ENCODE measurements around the gene S100A2. TPM values are rescaled to one million over a fixed set of nuclear protein-coding genes. Genes with fewer than 3 reads are reported as not detected.

Gene S100A2
- total RNA-seq, 1 donor from 2014 or later: 0.40 TPM

DNA sequence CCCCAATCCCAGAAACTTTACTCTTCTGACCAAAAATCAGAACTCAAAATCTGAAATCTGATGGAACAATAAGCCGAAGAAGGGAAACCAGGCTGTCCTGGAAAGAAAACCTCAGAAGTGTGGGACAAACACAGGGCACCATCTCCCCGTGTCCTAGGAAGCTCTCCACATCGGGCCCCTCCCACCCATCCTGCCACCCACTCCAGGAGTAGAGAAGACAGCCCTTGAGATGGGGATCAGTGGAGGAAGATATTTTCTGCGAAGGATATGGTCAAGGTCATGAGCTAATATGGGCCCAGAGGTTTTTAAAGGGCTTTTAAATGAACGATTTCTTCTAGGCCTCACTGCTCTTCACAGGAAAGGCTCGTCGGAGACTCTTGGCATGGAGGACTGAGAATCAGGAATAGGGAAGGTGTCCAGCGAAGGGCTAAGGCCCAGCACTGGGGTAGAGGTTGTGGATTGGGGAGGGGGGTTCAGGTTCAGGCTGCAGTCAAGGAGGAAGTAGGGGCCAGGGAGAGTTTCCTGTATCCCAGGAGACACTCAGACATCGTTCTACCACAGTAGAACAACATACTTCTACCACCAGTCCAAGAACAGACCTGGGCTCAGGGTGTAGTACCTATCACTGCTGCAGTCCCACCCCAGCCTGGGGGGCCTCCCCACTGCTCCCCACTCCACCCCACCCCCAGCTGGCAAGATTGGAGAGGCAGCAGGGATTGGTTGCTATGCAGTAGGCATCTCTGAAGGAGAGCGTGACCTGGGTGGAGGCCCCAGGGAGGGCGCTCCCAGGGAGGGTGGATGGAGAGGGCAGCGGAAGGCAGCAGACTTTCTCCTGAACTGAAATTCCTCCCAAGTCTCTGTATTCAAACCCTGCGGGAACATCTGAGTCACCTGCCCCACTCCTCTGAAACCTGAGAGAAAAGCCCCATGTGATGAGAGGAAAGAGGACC is 23.7 kb downstream of the S100A2 start:
- no peaks in the 10 kb centered on the region for H3K9me3 Mint-ChIP-seq
- no peaks in the 10 kb centered on the region for H3K27me3 Mint-ChIP-seq
- H3K36me3 Mint-ChIP-seq (ENCODE audit: low read depth): peaks cover 24% of the 10 kb centered on the region
- H3K4me1 Mint-ChIP-seq: peaks cover 83% of the 10 kb centered on the region
- H3K27ac Mint-ChIP-seq: peak overlapping the region; percentile 90
- intact Hi-C loops (cut with micrococcal nuclease): loop anchor here (2.0 kb wide), 1 partner anchor 129 kb away; the partner anchor contains the start of gene ILF2
- no peak for DNase-seq
- peak overlapping the region; percentile 66 for H3K4me3 Mint-ChIP-seq

DNA sequence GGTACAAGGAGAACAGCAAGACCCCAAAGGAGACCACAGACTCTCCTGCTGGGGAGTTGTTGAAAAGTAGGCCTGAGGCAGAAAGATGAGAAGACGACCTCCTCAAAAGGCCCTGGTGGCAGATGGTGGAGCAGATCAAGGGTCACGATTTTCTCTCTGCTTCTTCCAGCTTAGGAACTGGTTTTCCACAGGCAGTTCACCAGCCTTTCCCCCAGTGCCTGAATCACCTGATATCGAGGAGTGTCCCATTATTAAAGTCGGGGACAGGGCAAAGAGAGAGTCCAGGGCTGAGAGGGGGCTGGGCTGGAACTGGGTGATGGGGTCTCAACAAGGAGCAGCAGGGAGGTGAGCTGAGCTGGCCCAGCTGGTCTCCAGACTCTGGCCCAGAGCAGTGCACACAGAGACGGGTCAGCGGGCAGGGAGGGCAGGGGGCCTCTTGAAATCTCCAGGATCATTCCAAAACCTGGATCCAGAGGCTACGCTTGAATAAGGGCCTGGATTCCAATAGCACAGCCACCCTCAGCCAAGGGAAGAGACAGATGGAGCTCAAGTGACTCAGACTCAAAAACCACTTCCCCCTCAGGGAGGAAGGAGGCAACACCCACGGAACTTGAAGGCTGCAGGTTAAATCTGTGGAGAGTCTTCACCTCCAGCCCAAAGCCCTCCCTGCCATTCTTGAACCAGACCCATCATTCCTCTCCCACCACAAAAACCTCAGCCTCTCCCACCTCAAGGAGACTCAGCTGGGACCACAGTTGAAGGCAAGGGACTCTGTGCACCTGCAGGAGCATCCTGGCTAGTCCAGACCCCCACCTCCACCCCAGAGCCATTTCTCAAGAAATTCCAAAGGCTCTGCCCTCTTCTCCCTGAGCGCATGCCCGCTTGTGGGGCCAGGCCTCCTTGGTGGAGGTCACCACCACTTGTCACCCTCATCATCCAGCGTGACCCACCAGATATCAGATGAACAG is 25.0 kb downstream of the S100A2 start, which contains the start of gene S100A5:
Gene S100A5, minus strand, starts transcription at position 541 of the 968 bp plus-strand sequence. CDS start 743 bp downstream, outside the sequence.
- intact Hi-C loops (cut with micrococcal nuclease): loop anchor here (2.0 kb wide), 1 partner anchor 130 kb away; the partner anchor contains the start of gene ILF2
- H3K4me3 Mint-ChIP-seq: peak within 1 kb of the TSS; percentile 66
- peaks cover 83% of the 10 kb centered on the region for H3K4me1 Mint-ChIP-seq
- DNase-seq: peak; percentile 88
- peak within 1 kb of the TSS; percentile 90 for H3K27ac Mint-ChIP-seq
- no peaks in the 10 kb centered on the region for H3K9me3 Mint-ChIP-seq
- no peaks in the 10 kb centered on the region for H3K27me3 Mint-ChIP-seq
- H3K36me3 Mint-ChIP-seq (ENCODE audit: low read depth): peaks cover 24% of the 10 kb centered on the region

GRCh38 chr1:153539395-153540093 is 26.1 kb downstream of the S100A2 start:
- peaks cover 25% of the 10 kb centered on the region for H3K36me3 Mint-ChIP-seq (ENCODE audit: low read depth)
- intact Hi-C loops (cut with micrococcal nuclease): loop anchor here (2.0 to 10.0 kb wide), 2 partner anchors 131 to 425 kb away; partner anchors contain the start of genes CREB3L4, ILF2 and SLC39A1
- H3K4me3 Mint-ChIP-seq: peak overlapping the region; percentile 66
- no peaks in the 10 kb centered on the region for H3K9me3 Mint-ChIP-seq
- DNase-seq: no peak
- H3K27me3 Mint-ChIP-seq: no peaks in the 10 kb centered on the region
- peak overlapping the region; percentile 90 for H3K27ac Mint-ChIP-seq
- H3K4me1 Mint-ChIP-seq: peaks cover 77% of the 10 kb centered on the region

DNA sequence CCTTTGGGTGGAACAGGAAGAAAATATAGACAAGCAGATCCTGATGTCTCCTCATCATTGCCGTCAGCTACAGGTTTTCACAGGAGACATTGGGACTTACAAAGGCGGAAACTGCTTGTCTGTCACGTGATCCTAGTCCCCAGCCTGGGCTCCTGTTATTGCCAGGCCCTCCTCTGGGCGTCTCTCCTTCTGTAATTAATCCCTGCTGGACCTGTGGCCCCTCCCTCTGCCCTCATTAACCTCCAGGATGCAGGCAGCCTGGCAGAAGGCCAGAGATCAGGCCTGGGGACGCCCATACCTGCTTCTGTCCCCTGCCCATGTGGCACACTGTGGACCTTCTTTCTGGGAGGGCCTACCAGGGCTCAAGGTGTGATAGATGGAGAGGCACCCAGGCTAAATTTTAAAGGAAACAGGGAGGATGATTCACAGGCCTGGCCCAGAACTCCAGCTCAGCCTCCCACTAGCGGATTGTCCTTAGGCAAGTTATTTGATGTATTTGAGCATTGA is 27.3 kb downstream of the S100A2 start:
- H3K27me3 Mint-ChIP-seq: no peaks in the 10 kb centered on the region
- peaks cover 25% of the 10 kb centered on the region for H3K36me3 Mint-ChIP-seq (ENCODE audit: low read depth)
- peak overlapping the region; percentile 10 for H3K27ac Mint-ChIP-seq
- H3K4me3 Mint-ChIP-seq: no peak overlapping the region
- peaks cover 77% of the 10 kb centered on the region for H3K4me1 Mint-ChIP-seq
- intact Hi-C loops (cut with micrococcal nuclease): loop anchor here (10.0 kb wide), 1 partner anchor 426 kb away; the partner anchor contains the start of genes CREB3L4 and SLC39A1
- H3K9me3 Mint-ChIP-seq: no peaks in the 10 kb centered on the region
- DNase-seq: no peak

DNA sequence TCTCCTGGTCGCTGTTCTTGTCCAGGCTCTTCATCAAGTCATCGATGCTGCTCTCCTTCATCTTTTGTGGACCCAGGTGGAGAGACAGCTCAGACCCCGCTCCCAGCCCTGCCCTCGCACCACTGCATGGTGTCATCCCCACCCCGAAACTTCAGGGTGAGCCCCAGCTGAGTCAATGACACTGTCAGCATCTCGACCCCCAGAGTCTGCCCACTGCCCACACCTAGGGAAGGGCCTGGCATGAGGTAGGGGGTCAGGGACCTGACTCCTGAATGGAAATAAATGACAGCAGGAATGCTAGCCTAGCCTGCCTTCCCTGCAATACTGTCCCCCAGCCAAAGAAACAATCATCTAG is 28.3 kb downstream of the S100A2 start:
- H3K27ac Mint-ChIP-seq: peak overlapping the region; percentile 25
- intact Hi-C loops (cut with micrococcal nuclease): loop anchor here (10.0 kb wide), 1 partner anchor 427 kb away; the partner anchor contains the start of genes CREB3L4 and SLC39A1

GRCh38 chr1:153536671-153537375 is 28.8 kb downstream of the S100A2 start:
- H3K27me3 Mint-ChIP-seq: no peaks in the 10 kb centered on the region
- intact Hi-C loops (cut with micrococcal nuclease): loop anchor here (10.0 kb wide), 1 partner anchor 428 kb away; the partner anchor contains the start of genes CREB3L4 and SLC39A1
- peaks cover 15% of the 10 kb centered on the region for H3K36me3 Mint-ChIP-seq (ENCODE audit: low read depth)
- peaks cover 77% of the 10 kb centered on the region for H3K4me1 Mint-ChIP-seq
- H3K4me3 Mint-ChIP-seq: peak overlapping the region; percentile 92
- H3K9me3 Mint-ChIP-seq: no peaks in the 10 kb centered on the region
- no peak for DNase-seq
- peak overlapping the region; percentile 98 for H3K27ac Mint-ChIP-seq

More for the DNA sequence above, 28.3 kb downstream of the S100A2 start:
- peaks cover 16% of the 10 kb centered on the region for H3K36me3 Mint-ChIP-seq (ENCODE audit: low read depth)
- peaks cover 77% of the 10 kb centered on the region for H3K4me1 Mint-ChIP-seq
- H3K9me3 Mint-ChIP-seq: no peaks in the 10 kb centered on the region
- no peak for DNase-seq
- H3K27me3 Mint-ChIP-seq: no peaks in the 10 kb centered on the region
- peak overlapping the region; percentile 6 for H3K4me3 Mint-ChIP-seq

GRCh38 chr1:153536012-153536670 is 29.5 kb downstream of the S100A2 start:
- peaks cover 15% of the 10 kb centered on the region for H3K36me3 Mint-ChIP-seq (ENCODE audit: low read depth)
- intact Hi-C loops (cut with micrococcal nuclease): loop anchor here (10.0 kb wide), 1 partner anchor 429 kb away; the partner anchor contains the start of genes CREB3L4 and SLC39A1
- no peaks in the 10 kb centered on the region for H3K9me3 Mint-ChIP-seq
- no peaks in the 10 kb centered on the region for H3K27me3 Mint-ChIP-seq
- H3K4me1 Mint-ChIP-seq: peaks cover 77% of the 10 kb centered on the region
- peak overlapping the region; percentile 92 for H3K4me3 Mint-ChIP-seq
- DNase-seq: peak; percentile 95
- peak overlapping the region; percentile 98 for H3K27ac Mint-ChIP-seq

GRCh38 chr1:153535242-153536011 is 30.2 kb downstream of the S100A2 start, which contains the start of gene S100A6:
Gene S100A6 (minus strand): TSS chr1:153535991. CDS start chr1:153535339, 652 bp downstream.
- Mint-ChIP-seq H3K4me1 (peaks cover 74% of the 10 kb centered on the region), H3K27ac (peak within 1 kb of the TSS; percentile 98), H3K9me3 (no peaks in the 10 kb centered on the region), H3K36me3 (ENCODE audit: low read depth) (peaks cover 15% of the 10 kb centered on the region), H3K27me3 (no peaks in the 10 kb centered on the region), H3K4me3 (peak within 1 kb of the TSS; percentile 92)
- peak; percentile 84 for DNase-seq
- intact Hi-C loops (cut with micrococcal nuclease): loop anchor here (1.0 to 10.0 kb wide), 2 partner anchors 10 to 429 kb away; partner anchors contain the start of genes CREB3L4, S100A4 and SLC39A1

DNA sequence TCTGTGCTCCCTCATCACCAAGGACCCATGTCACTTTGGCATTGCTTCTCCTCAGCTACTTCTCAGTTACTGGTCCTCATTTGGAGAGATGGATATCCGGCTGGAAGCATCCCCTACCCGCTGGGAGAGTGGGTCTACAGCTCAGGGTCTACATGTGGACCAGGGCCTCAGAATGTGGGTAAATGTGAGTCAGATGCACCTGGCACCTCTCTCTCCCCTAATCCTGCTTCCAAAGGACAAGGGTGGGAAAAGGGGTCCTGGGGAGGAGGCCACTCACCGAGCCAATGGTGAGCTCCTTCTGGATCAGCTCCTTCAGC is 30.8 kb downstream of the S100A2 start:
- H3K4me3 Mint-ChIP-seq: peak overlapping the region; percentile 92
- DNase-seq: no peak
- intact Hi-C loops (cut with micrococcal nuclease): loop anchor here (1.0 to 10.0 kb wide), 3 partner anchors 10 to 430 kb away; partner anchors contain the start of genes CHTOP, CREB3L4, S100A4 and SLC39A1
- H3K27me3 Mint-ChIP-seq: no peaks in the 10 kb centered on the region
- H3K9me3 Mint-ChIP-seq: no peaks in the 10 kb centered on the region
- H3K27ac Mint-ChIP-seq: peak overlapping the region; percentile 98
- H3K36me3 Mint-ChIP-seq (ENCODE audit: low read depth): peaks cover 15% of the 10 kb centered on the region
- peaks cover 69% of the 10 kb centered on the region for H3K4me1 Mint-ChIP-seq

- intact Hi-C loops (cut with micrococcal nuclease): loop anchor here (5.0 to 10.0 kb wide), 2 partner anchors 98 to 430 kb away; partner anchors contain the start of genes CHTOP, CREB3L4 and SLC39A1
- no peaks in the 10 kb centered on the region for H3K9me3 Mint-ChIP-seq
- no peaks in the 10 kb centered on the region for H3K27me3 Mint-ChIP-seq
- H3K4me1 Mint-ChIP-seq: peaks cover 63% of the 10 kb centered on the region
- peak overlapping the region; percentile 92 for H3K4me3 Mint-ChIP-seq
- H3K27ac Mint-ChIP-seq: peak overlapping the region; percentile 98
- no peak for DNase-seq
- peaks cover 17% of the 10 kb centered on the region for H3K36me3 Mint-ChIP-seq (ENCODE audit: low read depth)
These were observed 31.3 kb downstream of the S100A2 start for GRCh38 chr1:153534226-153534924.

All from activated CD4-positive, alpha-beta T cell treated with anti-CD3 and anti-CD28 coated beads, Interleukin-2, amount 10 ng/mL, durations not matched to agents 24 days and 14 days (primary cell).